ENCODE results near the gene C1orf232.

Gene C1orf232

DNA sequence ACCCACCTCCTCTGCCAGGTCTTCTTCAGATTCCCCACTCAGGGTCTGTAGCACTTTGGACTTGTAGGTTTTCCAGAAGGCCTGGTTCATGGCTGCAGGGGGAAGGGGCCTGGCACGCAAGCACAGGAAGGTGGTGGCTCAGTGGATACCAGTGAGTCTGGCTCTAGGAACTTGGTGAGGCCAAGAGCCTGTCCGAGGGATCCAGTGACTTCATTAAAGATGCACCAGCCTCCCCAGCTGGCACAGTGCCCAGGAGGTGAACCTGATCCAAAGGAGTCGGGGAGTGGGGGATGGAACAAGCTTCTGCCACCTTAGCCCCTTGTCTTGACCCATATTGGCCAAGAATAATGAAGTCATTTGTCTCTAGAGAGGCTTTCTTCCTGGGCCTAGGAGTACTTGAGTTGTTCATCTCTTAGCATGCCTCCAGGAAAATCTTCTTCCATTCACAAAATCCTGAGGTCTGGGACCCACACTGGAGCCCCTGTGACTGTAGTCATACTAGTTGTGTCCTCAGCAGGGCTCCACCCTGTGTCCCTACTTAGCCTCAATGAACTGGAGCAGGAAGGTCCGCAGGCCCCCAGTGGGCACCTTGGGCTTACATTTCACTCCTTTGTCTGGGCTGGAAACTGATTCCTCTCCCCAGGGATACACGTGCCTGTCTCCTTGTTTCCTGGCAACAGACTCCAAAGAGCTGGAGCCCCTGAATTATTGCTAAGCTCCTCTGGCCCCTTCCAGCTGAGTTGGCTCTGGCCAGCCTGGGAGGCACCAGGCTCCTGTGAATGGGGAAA is at the start of gene C1orf232:
TSS of gene C1orf232 (minus strand) at position 554 of the 788 bp plus-strand sequence. CDS start at position 90, 464 bp downstream.
- no peak for DNase-seq

GRCh38 chr1:26215246-26215645 is 46.5 kb upstream of the C1orf232 start:
- DNase-seq = no peak

GRCh38 chr1:26213335-26213905 is 44.7 kb upstream of the C1orf232 start:
- no peak for DNase-seq

- no peak for DNase-seq
Observed at GRCh38 chr1:26212726-26213125, 44.0 kb upstream of the C1orf232 start.

- no peak for DNase-seq
Observed at GRCh38 chr1:26210147-26210870, 41.5 kb upstream of the C1orf232 start.

- DNase-seq = no peak
Observed at GRCh38 chr1:26203642-26204318, 35.0 kb upstream of the C1orf232 start.

- no peak for DNase-seq
Observed at GRCh38 chr1:26200413-26200812, 31.6 kb upstream of the C1orf232 start.

DNA sequence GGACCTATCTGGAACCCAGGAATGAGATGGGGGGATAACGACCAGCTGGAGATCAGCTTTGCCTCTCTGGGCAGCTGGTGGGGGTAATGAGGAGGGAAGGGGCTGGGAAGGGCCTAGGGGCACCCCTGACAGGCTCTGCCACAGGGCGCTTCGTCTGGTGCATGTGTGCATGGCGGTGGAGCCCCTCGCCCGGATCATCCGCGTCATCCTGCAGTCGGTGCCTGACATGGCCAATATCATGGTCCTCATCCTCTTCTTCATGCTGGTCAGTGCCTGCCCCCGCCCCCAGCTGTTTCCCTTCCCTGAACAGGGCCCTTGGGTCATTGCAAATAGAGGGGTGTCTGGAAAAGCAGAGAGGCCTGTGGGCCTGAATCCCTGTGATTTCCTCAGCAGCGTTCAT is 29.1 kb upstream of the C1orf232 start:
- DNase-seq = no peak

DNA sequence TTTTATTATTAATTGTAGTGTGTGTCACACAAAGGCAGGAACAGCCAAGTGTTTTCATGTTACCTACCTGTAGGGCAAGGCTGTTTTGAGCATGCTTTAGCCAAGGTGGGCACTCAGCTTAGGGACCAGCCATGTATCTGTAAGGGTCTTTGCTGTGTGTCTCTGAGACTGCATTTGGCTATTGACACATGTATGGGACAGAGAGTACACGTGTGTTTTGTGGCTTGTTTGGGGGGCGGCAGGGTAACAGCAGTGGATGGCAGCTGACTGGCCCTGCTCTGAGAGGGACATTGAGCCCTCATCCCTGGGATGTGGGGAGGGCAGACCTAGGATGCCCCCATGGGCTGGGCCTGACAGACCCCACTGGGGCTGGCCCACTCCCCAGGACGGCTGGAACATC is 28.5 kb upstream of the C1orf232 start:
- no peak for DNase-seq

GRCh38 chr1:26195805-26196204 is 27.0 kb upstream of the C1orf232 start:
- DNase-seq = no peak

- no peak for DNase-seq
Observed at GRCh38 chr1:26191739-26192138, 23.0 kb upstream of the C1orf232 start.

DNA sequence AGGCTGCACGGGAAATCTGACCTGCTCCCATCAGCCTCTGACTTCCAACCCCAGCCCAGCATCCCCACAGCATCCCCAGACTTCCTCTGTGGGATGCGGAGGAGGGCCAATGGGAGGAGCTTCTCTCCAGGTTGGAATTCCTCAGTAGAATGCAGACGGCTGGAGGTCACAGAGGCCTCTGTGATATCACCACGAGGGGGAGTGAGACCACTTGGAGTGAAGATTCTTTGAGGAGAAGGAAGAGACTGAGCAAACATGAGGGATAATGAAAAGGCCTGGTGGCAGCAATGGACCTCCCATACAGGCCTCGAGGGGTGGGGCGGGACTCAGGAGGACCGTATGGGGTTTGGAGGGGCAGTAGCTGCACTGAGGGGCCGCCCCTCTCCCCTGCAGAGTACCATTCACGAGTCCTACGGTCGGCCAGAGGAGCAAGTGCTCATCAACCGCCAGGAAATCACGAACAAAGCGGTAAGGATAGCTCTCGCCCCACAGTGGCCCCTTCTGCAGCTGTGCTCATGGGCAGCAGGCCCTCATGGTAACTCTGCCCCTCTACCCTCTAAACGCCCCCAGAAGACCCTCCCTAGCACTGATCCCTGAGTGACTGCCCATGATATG is 21.7 kb upstream of the C1orf232 start, which contains the start of gene CATSPER4:
TSS of gene CATSPER4 (plus strand) at position 230 of the 615 bp plus-strand sequence. CDS start at position 256, 26 bp downstream.
- DNase-seq = no peak

DNA sequence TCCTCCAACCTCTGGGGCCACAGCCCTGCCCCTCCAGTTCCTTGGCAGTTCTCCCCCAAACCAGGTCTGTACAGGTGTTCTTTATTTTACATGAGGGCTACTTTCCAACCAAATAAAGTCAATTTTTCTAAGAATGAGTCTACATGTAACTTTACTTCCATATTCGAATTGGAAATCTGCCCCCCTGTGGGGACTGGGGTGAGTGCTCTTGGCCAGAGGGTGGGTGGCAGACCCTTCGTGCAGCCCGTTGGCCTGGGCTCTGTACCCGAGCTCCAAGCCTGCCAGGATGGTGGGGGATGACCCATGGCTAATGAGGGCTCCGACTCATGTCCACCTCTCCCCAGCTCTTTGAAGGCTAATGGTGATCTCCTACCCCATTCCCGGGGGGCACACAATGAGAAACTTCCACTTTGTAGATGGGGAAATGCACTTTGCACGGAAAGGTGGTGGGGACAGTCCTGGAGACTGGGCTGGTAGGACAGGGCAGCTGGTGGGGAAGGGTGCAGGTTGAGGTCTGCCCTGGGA is 21.1 kb upstream of the C1orf232 start:
- DNase-seq = no peak

GRCh38 chr1:26189331-26189730 is 20.6 kb upstream of the C1orf232 start:
- DNase-seq = no peak

DNA sequence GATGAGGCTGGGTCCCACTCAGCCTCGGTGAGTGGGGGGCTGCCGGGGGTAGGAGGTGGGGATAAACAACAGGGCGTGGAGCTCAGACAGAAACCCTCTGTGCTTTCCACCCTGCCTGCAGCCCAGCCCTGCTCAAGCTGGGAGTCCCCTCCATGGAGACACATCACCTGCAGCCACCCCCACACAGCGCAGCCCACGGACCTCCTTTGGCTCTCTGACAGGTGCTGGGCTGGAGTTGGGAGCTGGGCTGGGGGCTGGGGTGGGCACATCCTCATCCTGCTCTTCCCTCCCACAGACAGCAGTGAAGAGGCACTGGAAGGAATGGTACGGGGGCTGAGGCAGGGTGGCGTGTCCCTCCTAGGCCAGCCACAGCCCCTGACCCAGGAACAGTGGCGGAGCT is 19.7 kb upstream of the C1orf232 start:
- DNase-seq = no peak

DNA sequence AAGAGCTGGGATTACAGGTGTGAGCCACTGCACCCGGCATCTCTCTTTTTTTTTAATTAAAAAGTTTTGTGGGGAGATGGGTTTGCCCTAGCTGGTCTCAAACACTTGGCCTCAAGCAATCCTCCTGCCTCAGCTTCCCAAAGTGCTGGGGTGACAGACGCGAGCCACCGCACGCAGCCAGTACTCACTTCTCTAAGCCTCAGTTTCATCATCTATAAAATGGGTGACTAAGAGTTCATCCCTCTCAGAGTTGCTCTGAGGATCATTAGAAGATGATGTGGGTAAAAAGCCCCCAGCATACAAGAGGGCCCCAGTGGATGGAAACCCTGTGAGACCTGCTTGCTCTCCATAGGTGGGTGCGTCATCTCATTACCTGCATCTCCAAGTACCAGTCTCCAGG is 19.1 kb upstream of the C1orf232 start:
- DNase-seq = no peak

GRCh38 chr1:26184883-26185282 is 16.1 kb upstream of the C1orf232 start:
- DNase-seq = no peak

GRCh38 chr1:26184086-26184485 is 15.3 kb upstream of the C1orf232 start:
- no peak for DNase-seq

GRCh38 chr1:26182383-26182696 is 13.6 kb upstream of the C1orf232 start:
- no peak for DNase-seq

DNA sequence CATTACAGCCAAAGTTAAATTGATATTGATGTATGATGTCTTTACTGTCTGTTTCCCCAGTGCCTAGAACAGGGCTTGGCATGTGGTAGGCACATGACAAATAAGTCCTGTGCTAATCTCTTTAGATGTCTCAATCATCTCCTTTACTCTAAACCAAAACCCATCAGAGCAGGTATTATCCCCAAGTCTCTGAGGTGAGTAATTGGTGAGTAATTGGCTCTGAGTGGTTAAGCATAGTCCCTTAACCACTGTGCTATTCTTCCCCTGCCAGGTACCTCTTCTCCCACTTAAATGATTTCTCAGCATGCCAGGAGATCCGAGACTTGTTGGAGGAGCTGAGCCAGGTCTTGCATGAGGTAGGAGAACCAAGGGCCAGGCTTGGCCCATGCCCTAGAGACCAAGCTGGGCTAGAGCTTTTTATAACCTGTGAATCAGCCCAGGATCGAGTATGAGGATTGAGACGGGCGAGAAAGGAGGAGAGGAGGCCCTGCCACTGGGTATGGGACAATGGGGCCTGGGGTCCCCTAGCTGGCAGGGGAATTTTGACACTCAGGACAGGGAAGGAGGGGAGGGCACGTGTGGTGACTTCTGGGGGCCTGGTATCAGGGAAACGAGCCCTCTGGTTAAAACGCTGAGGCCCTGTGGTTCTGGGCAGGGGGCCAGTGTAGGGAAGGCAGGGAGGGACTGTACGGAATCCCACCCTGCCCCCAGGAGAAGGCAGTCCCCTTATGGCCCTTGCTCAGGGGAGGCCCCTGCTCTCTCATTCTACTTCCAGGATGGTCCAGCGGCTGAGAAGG is 13.0 kb upstream of the C1orf232 start:
- DNase-seq = no peak

- no peak for DNase-seq
Observed at GRCh38 chr1:26180010-26180506, 11.3 kb upstream of the C1orf232 start.
